ENCODE data around the gene LRRC4C.
"Not testable (repeated sequence)": the region's sequence is repeated elsewhere in the genome, so short reads cannot be mapped to it uniquely, and the experiment has no call there.

The LRRC4C gene

DNA sequence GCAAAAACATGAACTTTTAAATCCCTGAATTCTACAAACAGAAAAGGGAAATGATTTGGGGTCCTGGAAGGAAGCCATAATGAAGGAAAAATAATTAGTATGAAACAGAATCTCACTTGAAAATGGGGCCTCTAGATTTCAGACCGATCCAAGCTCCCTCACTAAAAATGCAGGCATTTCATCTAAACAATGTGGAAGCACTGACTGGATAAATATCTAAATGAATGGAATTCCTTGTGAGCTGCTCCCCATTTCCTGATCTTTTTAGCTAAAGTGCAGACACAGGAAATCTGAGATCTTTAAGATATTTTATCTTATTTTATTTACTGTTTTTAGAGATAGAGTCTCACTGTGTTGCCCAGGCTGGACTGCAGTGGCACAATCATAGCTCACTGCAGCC, 1255.8 kb downstream of the LRRC4C start:
- DNase-seq: no peak

- no peak for DNase-seq
Observed at GRCh38 chr11:40202589-40203270, 1256.7 kb downstream of the LRRC4C start.

- not testable (repeated sequence) for DNase-seq
Observed at GRCh38 chr11:40192590-40192989, 1266.9 kb downstream of the LRRC4C start.

DNA sequence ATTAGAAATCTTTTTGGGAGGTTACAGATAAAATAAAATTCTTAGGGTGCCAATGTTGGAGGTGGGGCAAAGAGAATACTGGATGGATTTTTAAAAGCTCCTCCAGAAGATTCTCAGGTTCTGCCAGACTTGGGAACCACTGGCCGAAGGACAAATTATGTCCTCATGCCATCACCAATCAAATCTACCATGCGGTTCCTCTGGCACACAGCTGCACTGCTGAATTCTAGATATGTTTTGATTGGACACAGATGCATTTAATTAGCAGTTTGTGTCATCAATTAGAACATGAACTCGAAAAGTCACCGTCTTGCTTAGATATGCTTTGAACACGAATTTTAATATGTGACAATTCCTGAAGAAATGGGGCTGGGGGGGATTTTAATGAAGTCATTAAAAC, 1269.2 kb downstream of the LRRC4C start:
- no peak for DNase-seq

GRCh38 chr11:40188848-40189247, 1270.6 kb downstream of the LRRC4C start:
- peak; percentile 42 for DNase-seq

GRCh38 chr11:40187295-40187694, 1272.2 kb downstream of the LRRC4C start:
- DNase-seq: no peak

GRCh38 chr11:40186437-40187263, 1272.8 kb downstream of the LRRC4C start:
- DNase-seq: no peak

GRCh38 chr11:40185793-40186192, 1273.7 kb downstream of the LRRC4C start:
- no peak for DNase-seq

DNA sequence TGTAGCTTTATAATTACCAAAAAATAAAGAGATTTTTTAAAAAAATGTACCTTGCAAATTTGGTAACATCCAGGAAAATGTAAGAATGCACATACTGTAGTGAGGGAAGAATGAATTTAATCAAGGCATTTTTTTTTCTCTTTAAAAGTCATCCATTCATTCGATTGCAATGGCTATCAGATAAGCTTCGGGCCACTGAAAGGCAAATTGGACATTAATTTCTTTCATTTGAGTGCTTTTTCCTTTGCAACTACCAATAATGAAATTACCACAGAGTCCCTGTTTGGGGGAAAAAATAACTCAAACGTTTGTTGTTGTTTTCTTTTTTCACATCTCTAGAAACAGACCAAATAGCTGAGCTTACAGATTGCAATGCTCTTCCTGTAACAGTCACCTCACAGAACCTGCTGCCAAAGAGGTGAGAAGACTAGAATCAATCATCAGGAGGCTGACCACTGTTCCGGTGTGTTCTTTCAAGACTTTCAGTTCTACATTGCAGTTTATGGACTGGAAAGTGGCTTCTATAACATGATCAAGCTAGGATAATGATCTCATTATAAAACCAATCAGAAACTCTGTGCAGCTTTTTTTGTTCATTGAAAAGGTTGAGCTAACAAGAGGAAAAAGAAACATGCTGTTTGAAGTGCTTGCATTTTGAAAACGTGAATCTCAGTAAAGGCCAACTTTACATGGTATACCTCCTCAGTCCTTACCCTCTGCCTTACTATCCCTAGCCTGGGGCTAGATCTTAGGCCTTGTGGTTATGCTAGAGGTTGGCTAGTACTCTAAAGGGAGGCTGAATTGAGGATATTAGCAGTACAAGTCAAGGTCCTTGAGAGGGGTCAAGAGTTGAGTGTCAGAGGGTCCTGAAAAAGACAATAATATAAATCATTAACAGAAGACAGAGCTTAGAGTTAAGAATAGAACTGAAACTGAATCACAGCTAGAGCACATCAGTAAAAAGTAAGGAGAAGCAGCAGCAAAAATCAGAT, 1276.1 kb downstream of the LRRC4C start:
- no peak for DNase-seq

DNA sequence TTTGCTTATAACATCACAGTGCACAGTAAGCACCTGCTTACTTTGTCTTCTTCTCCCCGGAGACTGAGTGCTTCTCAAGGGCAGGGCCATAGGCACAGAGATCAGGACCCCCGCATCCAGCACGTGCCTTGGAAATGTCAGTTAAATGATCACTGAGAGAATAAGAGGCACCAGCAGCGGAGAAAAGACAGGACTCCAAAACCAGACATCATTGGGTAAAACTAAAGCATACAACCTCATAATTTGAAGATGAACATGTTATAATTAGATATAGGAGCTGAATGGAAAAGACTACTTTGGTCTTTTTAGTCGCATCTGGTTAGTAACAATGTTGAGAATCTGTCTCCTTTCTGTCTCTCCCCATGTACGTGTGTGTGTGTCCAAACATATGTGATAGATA, 1279.9 kb downstream of the LRRC4C start:
- no peak for DNase-seq

DNA sequence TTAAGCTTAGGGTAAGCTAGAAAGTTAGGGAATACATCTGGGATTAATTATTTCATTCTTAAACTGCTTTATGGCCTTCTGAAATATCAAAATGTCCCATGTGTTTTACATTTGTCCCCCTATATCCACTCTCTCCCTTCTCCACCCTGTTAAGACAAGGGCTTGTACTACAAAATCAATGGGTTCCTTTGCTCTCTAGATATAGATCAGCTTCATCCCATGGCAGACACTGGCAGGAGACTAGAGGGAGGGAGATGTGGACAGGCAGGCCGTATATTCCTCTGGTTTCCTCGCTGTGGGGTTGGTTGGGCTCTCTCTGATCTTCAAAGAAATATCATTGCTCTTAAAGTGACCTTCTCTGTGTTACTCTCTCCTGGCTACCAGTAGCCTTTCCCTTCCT, 1281.0 kb downstream of the LRRC4C start:
- DNase-seq: no peak

GRCh38 chr11:40175980-40176379, 1283.5 kb downstream of the LRRC4C start:
- DNase-seq: no peak

GRCh38 chr11:40170078-40170477, 1289.4 kb downstream of the LRRC4C start:
- no peak for DNase-seq

DNA sequence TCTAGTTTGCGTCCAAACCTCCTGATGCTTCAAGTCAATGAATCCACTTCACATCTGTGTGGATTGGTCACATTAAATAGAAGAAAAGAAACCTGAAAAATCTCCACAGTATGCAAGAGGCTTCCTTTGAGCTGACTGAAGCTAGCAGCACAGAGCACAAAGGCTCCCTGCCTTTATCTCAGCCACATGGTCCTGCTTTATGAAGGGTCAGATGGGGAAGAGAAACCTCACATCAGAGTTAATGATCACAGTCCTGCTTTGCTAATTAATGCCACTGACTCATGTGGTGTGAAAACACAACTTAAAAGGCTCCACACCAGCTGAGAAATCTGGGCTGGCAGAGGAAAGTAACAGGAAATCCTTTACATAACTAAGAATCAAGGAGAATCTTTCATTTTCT, 1291.0 kb downstream of the LRRC4C start:
- no peak for DNase-seq

DNA sequence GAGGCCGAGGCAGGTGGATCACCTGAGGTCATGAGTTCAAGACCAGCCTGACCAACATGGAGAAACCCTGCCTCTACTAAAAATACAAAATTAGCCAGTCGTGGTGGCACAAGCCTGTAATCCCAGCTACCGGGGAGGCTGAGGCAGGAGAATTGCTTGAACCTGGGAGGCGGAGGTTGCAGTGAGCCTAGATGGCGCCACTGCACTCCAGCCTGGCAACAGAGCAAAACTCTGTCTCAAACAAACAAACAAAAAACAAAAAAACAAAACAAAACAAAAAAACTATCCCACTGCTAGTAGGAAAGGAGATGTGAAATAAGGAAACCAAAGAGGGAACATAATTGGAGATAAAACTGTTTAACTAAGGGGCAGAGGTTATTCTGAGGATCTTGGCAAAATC, 1291.6 kb downstream of the LRRC4C start:
- DNase-seq: not testable (repeated sequence)

DNA sequence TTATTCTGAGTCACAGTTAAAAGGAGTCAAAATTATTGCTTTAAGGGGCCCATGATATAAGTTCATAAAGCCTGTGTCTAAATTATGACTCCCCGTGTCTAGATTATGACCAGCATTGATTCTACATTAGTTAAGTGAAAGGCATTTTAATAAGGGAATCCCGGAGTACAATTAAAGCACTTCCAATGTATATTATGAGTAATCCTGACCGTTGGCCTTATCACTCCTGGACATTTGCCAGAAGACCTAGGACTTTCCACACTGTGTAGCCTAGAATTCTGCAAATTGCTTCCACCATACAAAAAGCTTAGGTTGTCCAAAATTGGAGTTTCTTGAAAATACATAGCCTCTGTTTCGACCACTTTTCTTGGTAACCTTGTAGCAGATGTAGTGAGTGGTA, 1292.6 kb downstream of the LRRC4C start:
- DNase-seq: no peak

DNA sequence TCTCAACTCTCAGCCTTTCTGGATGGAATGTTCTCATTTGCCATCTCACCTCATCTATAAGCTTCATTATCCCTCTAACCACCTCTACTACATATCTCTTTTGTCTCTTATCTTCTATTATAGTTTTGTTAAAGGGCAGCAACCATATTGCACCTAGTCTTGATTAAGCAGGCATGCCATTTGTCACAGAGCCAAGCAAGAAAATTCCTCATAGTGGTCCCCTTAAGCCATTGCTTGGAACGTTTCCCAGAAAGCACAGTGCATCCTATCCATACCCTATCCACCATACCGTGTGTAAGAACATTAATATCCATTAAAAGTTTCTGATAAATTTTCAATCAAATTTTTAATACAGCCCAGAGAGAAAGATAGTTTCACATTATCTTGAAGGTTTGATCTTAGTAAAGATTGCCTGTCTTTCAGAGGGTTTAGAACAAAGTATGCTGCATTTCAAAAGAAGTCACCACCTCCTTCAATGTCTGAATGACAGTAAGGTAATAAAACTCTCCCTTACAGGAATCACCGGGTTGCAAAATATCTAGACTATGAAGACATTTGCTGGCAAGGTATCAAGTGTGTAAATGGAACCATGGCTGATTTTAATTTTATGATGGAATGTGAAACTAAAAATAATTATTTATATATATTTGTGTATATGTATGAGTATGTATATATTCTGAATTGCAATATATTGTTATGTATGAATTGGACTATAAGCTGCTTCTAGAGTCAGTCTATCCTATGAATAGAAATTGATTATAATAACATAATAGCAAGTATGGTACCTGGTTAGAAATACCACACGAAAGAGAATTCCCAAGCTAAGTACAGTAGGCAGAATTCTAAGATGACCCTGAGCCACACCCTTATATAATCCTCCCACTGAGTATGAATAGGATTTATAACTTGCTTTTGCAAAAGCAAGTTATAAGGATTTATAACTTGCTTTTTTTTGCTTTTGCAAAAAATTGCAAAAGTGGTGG, 1296.3 kb downstream of the LRRC4C start:
- DNase-seq: no peak

GRCh38 chr11:40161854-40162410, 1297.5 kb downstream of the LRRC4C start:
- DNase-seq: no peak

- no peak for DNase-seq
Observed at GRCh38 chr11:40160418-40160817, 1299.0 kb downstream of the LRRC4C start.

- no peak for DNase-seq
Observed at GRCh38 chr11:40149721-40150120, 1309.7 kb downstream of the LRRC4C start.

DNA sequence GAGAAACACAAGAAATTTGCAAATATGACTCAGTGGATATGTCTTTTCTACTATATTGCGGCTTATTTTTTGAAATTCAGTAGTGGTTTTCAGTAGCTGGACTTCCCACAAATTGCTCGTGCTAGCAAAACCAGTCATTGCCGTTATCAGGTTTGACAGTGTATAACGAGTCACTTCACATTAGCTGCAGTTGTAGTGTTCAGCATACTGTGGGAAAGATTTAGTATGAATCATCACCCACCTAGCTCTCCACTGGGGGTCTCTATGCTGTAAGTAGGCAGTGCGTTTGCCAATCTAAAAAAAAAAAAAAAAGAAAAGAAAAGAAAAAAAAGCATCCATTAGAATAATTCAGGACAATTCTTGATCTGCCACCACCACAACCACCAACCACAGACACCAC, 1318.9 kb downstream of the LRRC4C start:
- no peak for DNase-seq

DNA sequence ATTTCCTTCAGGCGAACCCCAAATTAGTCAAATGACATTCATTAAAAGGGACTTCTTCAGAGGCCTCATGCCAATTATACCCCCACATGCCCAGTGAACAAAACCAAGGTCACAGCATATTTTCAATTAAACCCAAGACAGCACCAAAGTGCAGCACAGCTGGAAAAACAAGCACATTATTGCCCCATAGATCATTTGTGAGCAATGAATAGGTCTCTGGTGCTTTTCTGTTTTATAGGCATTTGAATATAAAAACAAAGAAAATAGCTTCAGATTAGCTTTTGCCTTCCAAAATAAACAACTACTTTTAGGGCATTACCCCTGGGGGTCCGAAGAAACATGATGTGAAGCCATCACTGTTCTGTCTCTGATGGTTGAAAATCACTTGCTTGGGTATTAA, 1319.9 kb downstream of the LRRC4C start:
- DNase-seq: no peak

All from NCI-H1436 (cell line).